BJ (cell line): ENCODE measurements around the gene HSPA5. TPM values are rescaled to one million over a fixed set of nuclear protein-coding genes. Genes with fewer than 3 reads are reported as not detected.
A peak's percentile ranks its signal among the peaks of the same experiment; 100 is the strongest.

ENCODE experiments used
- CTCF ChIA-PET: fragments of 350-600 bp; formaldehyde crosslinking; extraction: SDS; loops from one replicate; lab custom pipeline; 2021; ENCODE audit warnings: antibody characterized with exemption, inconsistent platforms; lab: Yijun Ruan, JAX
- POLR2A ChIA-PET: fragments of 300-600 bp; sonication (Branson Sonifier 250); formaldehyde crosslinking; extraction: SDS; loops from one replicate; lab custom pipeline; 2021; ENCODE audit warnings: antibody characterized with exemption; lab: Charles Lee
- DNase-seq: peaks from one replicate; pipeline ENCODE4 v3.0.0-alpha.2; 2011; ENCODE audit warnings: low read depth
- H3K27me3 ChIP-seq: 2 replicates; pipeline ENCODE4 v1.6.0; 2011; ENCODE audit warnings: low read length; ENCODE audit not compliant: control insufficient read depth, insufficient read depth
- H3K36me3 ChIP-seq: 2 replicates; pipeline ENCODE4 v1.5.1; 2011; ENCODE audit warnings: low read length; ENCODE audit not compliant: control insufficient read depth, insufficient read depth
- H3K4me3 ChIP-seq: 2 replicates; pipeline ENCODE4 v1.5.1; 2011; ENCODE audit warnings: low read depth, mild to moderate bottlenecking, control low read depth, low read length
- polyA plus RNA-seq: library from polyadenylated mRNA; depleted of rRNA; stranded (reverse); fragments of >200 nt; gene quantifications from 2 replicates; pipeline ENCODE4 v1.2.3, GENCODE V29; 2011
- TF ChIP-seq, protein P1 (sequence below): IDR thresholded peaks from 2 replicates; pipeline ENCODE4 v1.5.1; 2011; ENCODE audit warnings: low read depth, mild to moderate bottlenecking, control low read depth, inconsistent platforms, low read length, moderate library complexity; ENCODE audit not compliant: insufficient read depth

Gene HSPA5
- polyA plus RNA-seq, 1 experiment, result 215 TPM

GRCh38 chr9:125262294-125262991, 21.3 kb upstream of the HSPA5 start:
- no peak for DNase-seq
- peak overlapping the region; percentile 84 for H3K4me3 ChIP-seq
- POLR2A ChIA-PET, result no interaction called here
- TF ChIP-seq, protein P1, sequence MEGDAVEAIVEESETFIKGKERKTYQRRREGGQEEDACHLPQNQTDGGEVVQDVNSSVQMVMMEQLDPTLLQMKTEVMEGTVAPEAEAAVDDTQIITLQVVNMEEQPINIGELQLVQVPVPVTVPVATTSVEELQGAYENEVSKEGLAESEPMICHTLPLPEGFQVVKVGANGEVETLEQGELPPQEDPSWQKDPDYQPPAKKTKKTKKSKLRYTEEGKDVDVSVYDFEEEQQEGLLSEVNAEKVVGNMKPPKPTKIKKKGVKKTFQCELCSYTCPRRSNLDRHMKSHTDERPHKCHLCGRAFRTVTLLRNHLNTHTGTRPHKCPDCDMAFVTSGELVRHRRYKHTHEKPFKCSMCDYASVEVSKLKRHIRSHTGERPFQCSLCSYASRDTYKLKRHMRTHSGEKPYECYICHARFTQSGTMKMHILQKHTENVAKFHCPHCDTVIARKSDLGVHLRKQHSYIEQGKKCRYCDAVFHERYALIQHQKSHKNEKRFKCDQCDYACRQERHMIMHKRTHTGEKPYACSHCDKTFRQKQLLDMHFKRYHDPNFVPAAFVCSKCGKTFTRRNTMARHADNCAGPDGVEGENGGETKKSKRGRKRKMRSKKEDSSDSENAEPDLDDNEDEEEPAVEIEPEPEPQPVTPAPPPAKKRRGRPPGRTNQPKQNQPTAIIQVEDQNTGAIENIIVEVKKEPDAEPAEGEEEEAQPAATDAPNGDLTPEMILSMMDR, result no peak
- peaks cover 3% of the 10 kb centered on the region for H3K36me3 ChIP-seq
- H3K27me3 ChIP-seq, result no peaks in the 10 kb centered on the region
- CTCF ChIA-PET, result interaction anchor here (1.2 to 3.4 kb wide), 3 partner anchors 10 to 17 kb away, joined by 4 to 20 read pairs (median 7); no protein-coding TSS in a partner anchor

- TF ChIP-seq, protein P1, result peak; percentile 20; the same call in 1 of the 2 replicates
- Histone ChIP-seq H3K27me3 (no peaks in the 10 kb centered on the region), H3K4me3 (peak within 1 kb of the TSS; percentile 84), H3K36me3 (peaks cover 1% of the 10 kb centered on the region)
- POLR2A ChIA-PET, result interaction anchor here (1.1 kb wide), 1 partner anchor 20 kb away, joined by 3 read pairs; the partner anchor contains the start of gene HSPA5
- peak; percentile 50 for DNase-seq
- CTCF ChIA-PET, result interaction anchor here (0.7 to 3.4 kb wide), 4 partner anchors 11 to 28 kb away, joined by 3 to 20 read pairs (median 6); no protein-coding TSS in a partner anchor
Observed at GRCh38 chr9:125261501-125262293, 20.6 kb upstream of the HSPA5 start, which contains the start of gene GAPVD1. TSS of gene GAPVD1 (plus strand) at chr9:125261826. CDS start at chr9:125298922, 37,096 bp downstream.

- CTCF ChIA-PET, result interaction anchor here (2.1 to 3.4 kb wide), 2 partner anchors 12 to 15 kb away, joined by 7 to 20 read pairs; no protein-coding TSS in a partner anchor
- no peaks in the 10 kb centered on the region for H3K27me3 ChIP-seq
- no peak overlapping the region for H3K4me3 ChIP-seq
- DNase-seq, result no peak
- POLR2A ChIA-PET, result interaction anchor here (0.6 kb wide), 1 partner anchor 69 kb away, joined by 8 read pairs; no protein-coding TSS in a partner anchor
- H3K36me3 ChIP-seq, result peaks cover 1% of the 10 kb centered on the region
- TF ChIP-seq, protein P1, result no peak
Observed at GRCh38 chr9:125260561-125260960, 19.4 kb upstream of the HSPA5 start.

- TF ChIP-seq, protein P1, result no peak
- Histone ChIP-seq H3K27me3 (no peaks in the 10 kb centered on the region), H3K36me3 (peaks cover 1% of the 10 kb centered on the region; the same call in 1 of the 2 replicates), H3K4me3 (no peak overlapping the region)
- ChIA-PET POLR2A (no interaction called here), CTCF (no interaction called here)
- DNase-seq, result no peak
Observed at GRCh38 chr9:125258832-125259534, 17.8 kb upstream of the HSPA5 start.
